HepG2 (cell line): Measurements from ENCODE around the gene TBX15. TPM values are rescaled to one million over a fixed set of nuclear protein-coding genes. Genes with fewer than 3 reads are reported as not detected.

Experiments
- CHD4 ChIP-seq: fragments of 200-600 bp; sonication (generic); IDR thresholded peaks from 2 replicates; pipeline ENCODE4 v1.7.0; 2017; ENCODE audit warnings: mild to moderate bottlenecking, low read length, borderline replicate concordance
- PAWR ChIP-seq: sonication (generic); formaldehyde crosslinking; IDR thresholded peaks from 2 replicates; pipeline ENCODE4 v1.4.0; 2020; ENCODE audit warnings: missing genetic modification reagents, mild to moderate bottlenecking, borderline replicate concordance
- RERE ChIP-seq: IDR thresholded peaks from 2 replicates; pipeline ENCODE4 v1.6.1; 2016; ENCODE audit warnings: low read depth, missing genetic modification reagents, missing compliant biosample characterization
- SALL1 ChIP-seq: sonication (generic); formaldehyde crosslinking; IDR thresholded peaks from 2 replicates; pipeline ENCODE4 v1.8.0; 2022; ENCODE audit warnings: mild to moderate bottlenecking, missing genetic modification reagents
- SOX13 ChIP-seq, 3 experiments: fragments of 450-650 bp in 1 of 3; sonication (generic) in 1 of 3; formaldehyde crosslinking in 1 of 3; IDR thresholded peaks in 2 of 3; conservative IDR thresholded peaks in 1 of 3; 2 replicates each; pipeline versions ENCODE4 v1.5.0 to v1.6.1; 2016 to 2020; ENCODE audit warnings: antibody characterized with exemption in 1 of 3, mild to moderate bottlenecking in 1 of 3, missing compliant biosample characterization in 1 of 3, missing genetic modification reagents in 1 of 3, moderate library complexity in 1 of 3
- TAF15 ChIP-seq: fragments of 200-400 bp; formaldehyde crosslinking; IDR thresholded peaks from one replicate; pipeline ENCODE4 v1.6.1; 2018; ENCODE audit warnings: mild to moderate bottlenecking, low read depth, low read length; ENCODE audit not compliant: poor library complexity, severe bottlenecking
- ZBTB26 ChIP-seq: IDR thresholded peaks from 2 replicates; pipeline ENCODE4 v1.6.1; 2016; ENCODE audit warnings: missing compliant biosample characterization, missing genetic modification reagents, borderline replicate concordance
- ZFP36L2 ChIP-seq: sonication (generic); formaldehyde crosslinking; IDR thresholded peaks from 2 replicates; pipeline ENCODE4 v1.4.0; 2020; ENCODE audit warnings: missing genetic modification reagents
- ZFY ChIP-seq: sonication (generic); formaldehyde crosslinking; IDR thresholded peaks from 2 replicates; pipeline ENCODE4 v1.4.0; 2020; ENCODE audit warnings: missing genetic modification reagents
- ZNF142 ChIP-seq: sonication (generic); formaldehyde crosslinking; IDR thresholded peaks from 2 replicates; pipeline ENCODE4 v1.4.0; 2020; ENCODE audit warnings: missing genetic modification reagents
- ZNF274 ChIP-seq: sonication (generic); formaldehyde crosslinking; IDR thresholded peaks from 2 replicates; pipeline ENCODE4 v1.5.1; 2020; ENCODE audit warnings: mild to moderate bottlenecking, missing genetic modification reagents
- ZNF775 ChIP-seq: sonication (generic); formaldehyde crosslinking; IDR thresholded peaks from 2 replicates; pipeline ENCODE4 v1.4.0; 2020; ENCODE audit warnings: missing genetic modification reagents, mild to moderate bottlenecking, moderate library complexity, borderline replicate concordance
- ZNF784 ChIP-seq: sonication (generic); formaldehyde crosslinking; IDR thresholded peaks from 2 replicates; pipeline ENCODE4 v1.5.1; 2020; ENCODE audit warnings: missing genetic modification reagents, mild to moderate bottlenecking, borderline replicate concordance
- ZNF788 ChIP-seq: sonication (generic); formaldehyde crosslinking; IDR thresholded peaks from 2 replicates; pipeline ENCODE4 v1.5.0; 2020; ENCODE audit warnings: mild to moderate bottlenecking, missing genetic modification reagents, borderline replicate concordance
- ZSCAN31 ChIP-seq: sonication (generic); formaldehyde crosslinking; IDR thresholded peaks from 2 replicates; pipeline ENCODE4 v1.5.0; 2020; ENCODE audit warnings: low read depth, mild to moderate bottlenecking, missing genetic modification reagents
- polyA plus RNA-seq, 8 experiments: library from polyadenylated mRNA; depleted of rRNA in 3 of 8; stranded (reverse) in 7 of 8; unstranded in 1 of 8; fragments of >200 nt; fragmentation: Illumina TruSeq in 4 of 8; extraction: Trizol in 4 of 8; gene quantifications; 2 replicates each; pipeline versions ENCODE4 v1.2.1 to v1.2.3, GENCODE V29; 2011 to 2016; ENCODE audit warnings: low read depth in 4 of 8, missing spikeins in 1 of 8, mixed read lengths in 1 of 8; ENCODE audit not compliant: insufficient read depth in 1 of 8
- total RNA-seq, 5 experiments: library from RNA; depleted of rRNA; stranded (reverse); fragments of >200 nt; fragmentation: Illumina TruSeq; extraction: Trizol; gene quantifications; 2 replicates each; pipeline ENCODE4 v1.2.3, GENCODE V29; 2016; ENCODE audit warnings: low read depth in 1 of 5

TBX15 gene
- total and polyA plus RNA-seq, 2 of the 13 experiments (the other 11 are each of a cell fraction or from before 2014, with no cell fraction given): 0.42 to 1.9 TPM

- TF ChIP-seq ZNF142: no peak
- peak; percentile 80; the same call in 1 of the 2 replicates for TF ChIP-seq ZBTB26 (CRISPR knock-in tag)
- TF ChIP-seq ZFY (CRISPR knock-in tag): peak; percentile 61
- TF ChIP-seq TAF15: no peak
- TF ChIP-seq CHD4: no peak
- peak; percentile 90 for TF ChIP-seq ZNF784
- TF ChIP-seq ZSCAN31: no peak; the same call in 1 of the 2 replicates
- peak; percentile 99 for TF ChIP-seq SALL1 (CRISPR knock-in tag)
- peak; percentile 80 for TF ChIP-seq SOX13 (IDR thresholded peaks at IDR 0.05)
- TF ChIP-seq SOX13 (CRISPR knock-in tag; conservative IDR thresholded peaks at IDR 0.05 in 1 of 2, IDR thresholded peaks at IDR 0.05 in 1 of 2): peak in 1 of 2 experiments; percentile 91; a peak in 2 of 4 replicates
- no peak for TF ChIP-seq ZNF274
- TF ChIP-seq PAWR (CRISPR knock-in tag): no peak
- TF ChIP-seq RERE: peak; percentile 89
- TF ChIP-seq ZNF788 (CRISPR knock-in tag): peak; percentile 99
- TF ChIP-seq ZNF775: no peak
- no peak for TF ChIP-seq ZFP36L2
Measured at GRCh38 chr1:118960567-118961136, 27.5 kb downstream of the TBX15 start (continued).
